AG04450 (cell line): ENCODE results near the gene EIF5A. TPM values are rescaled to one million over a fixed set of nuclear protein-coding genes. Genes with fewer than 3 reads are reported as not detected.
A peak's percentile ranks its signal among the peaks of the same experiment; 100 is the strongest.

Experiments used
- CTCF ChIA-PET: fragments of 300-600, 350-600 bp; formaldehyde crosslinking; extraction: SDS; loops from one replicate; lab custom pipeline; 2022; ENCODE audit warnings: antibody characterized with exemption, inconsistent platforms; lab: Charles Lee
- POLR2A ChIA-PET: fragments of 350-600 bp; formaldehyde crosslinking; extraction: SDS; loops from one replicate; lab custom pipeline; 2021; ENCODE audit warnings: antibody characterized with exemption, inconsistent platforms; lab: Yijun Ruan, JAX
- DNase-seq: peaks from one replicate; pipeline ENCODE4 v3.0.0-alpha.2; 2011; ENCODE audit warnings: low read depth, low spot score
- H3K27ac ChIP-seq: one replicate; pipeline ENCODE4 v1.5.1; 2012; ENCODE audit warnings: low read depth, low read length, control low read depth
- H3K27me3 ChIP-seq: one replicate; pipeline ENCODE4 v1.6.0; 2012; ENCODE audit warnings: low read length; ENCODE audit not compliant: control insufficient read depth, insufficient read depth
- H3K4me3 ChIP-seq: 2 replicates; pipeline ENCODE4 v1.5.1; 2011; ENCODE audit warnings: mild to moderate bottlenecking, low read depth, low read length, control low read depth
- H3K9me3 ChIP-seq: 2 replicates; pipeline ENCODE4 v1.5.1; 2012; ENCODE audit warnings: low read length; ENCODE audit not compliant: control insufficient read depth, insufficient read depth
- polyA plus RNA-seq: library from polyadenylated mRNA; depleted of rRNA; stranded (reverse); fragments of >200 nt; gene quantifications from 2 replicates; pipeline ENCODE4 v1.2.3, GENCODE V29; 2011
- TF ChIP-seq, protein P1 (sequence below): IDR thresholded peaks from 2 replicates; pipeline ENCODE4 v1.5.1; 2011; ENCODE audit warnings: low read depth, low read length, control low read depth, inconsistent platforms

Gene EIF5A
- polyA plus RNA-seq, 1 experiment, result 466 TPM

DNA sequence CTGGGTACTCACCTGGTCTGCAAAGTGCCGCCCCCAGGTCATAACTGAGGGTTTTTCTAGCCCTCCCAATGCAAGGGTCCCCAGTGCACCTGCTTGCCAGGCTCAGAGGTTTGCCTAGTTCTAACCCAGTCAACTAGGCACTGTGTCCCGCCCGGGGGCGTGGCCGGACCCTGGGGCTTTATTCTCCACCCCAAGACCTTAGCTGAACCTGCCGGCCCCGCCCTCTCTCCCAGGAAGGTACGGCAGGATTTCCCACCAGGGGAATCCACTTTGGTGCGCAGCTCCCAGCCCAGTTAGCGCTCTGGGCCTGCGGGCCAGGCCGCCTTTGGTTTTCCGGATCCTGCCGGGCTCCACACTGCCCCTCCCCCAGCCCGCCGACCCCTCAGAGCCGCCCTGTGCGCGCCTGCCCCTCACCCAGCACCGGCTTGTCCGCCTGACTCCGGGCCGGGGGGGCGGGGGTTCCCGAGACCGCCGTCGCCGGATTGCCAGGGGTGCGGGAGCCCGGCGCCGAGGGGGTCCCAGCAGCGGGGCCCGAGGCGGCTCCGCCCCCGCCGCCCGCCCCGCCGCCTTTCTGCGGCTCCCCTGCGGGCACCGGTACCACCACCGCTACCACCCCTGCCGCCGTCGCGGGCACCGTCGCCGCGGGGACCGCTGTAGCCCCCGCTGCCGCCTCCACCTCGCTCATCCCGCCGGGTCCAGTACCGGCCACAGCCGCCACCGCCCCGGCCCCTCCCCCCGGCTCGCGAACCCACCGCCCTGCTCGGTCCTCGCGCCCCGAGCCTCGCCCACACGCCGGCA, 13.4 kb upstream of the EIF5A start:
- CTCF ChIA-PET, result no interaction called here
- peaks cover 47% of the 10 kb centered on the region for H3K27me3 ChIP-seq
- no peak for DNase-seq

DNA sequence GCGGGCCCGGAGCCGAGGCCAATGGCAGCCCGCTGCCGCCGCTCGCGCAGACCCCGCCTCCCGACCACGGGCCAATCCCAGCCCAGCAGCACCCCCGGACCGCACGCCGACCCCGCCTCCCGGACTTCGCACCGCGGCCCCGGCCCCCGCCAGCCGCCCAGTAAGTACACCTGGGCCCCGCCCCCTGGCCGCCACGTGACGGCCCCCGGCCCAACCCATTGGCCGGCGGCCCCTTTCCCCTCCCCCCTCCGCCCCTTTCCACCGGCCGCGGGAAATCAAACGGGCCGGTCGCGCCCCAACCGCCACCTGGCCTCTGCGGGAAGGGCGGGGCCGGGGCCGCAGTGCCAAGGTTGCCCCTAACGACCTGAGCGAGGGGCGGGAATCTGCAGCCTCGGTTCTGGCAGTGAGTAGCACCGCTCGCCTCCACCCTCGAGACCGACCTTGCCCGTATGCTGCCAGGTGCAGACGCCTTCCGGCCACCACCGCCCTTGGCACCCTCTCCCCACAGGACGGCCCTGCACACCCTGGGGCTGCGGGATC, 12.7 kb upstream of the EIF5A start, which contains the start of gene YBX2:
Gene YBX2 (minus strand): TSS at position 26 of the 540 bp plus-strand sequence. CDS start 139 bp downstream, outside the sequence.
- ChIA-PET POLR2A (no interaction called here), CTCF (no interaction called here)
- Histone ChIP-seq H3K27me3 (peaks cover 41% of the 10 kb centered on the region), H3K27ac (no peak within 1 kb of the TSS), H3K9me3 (peaks cover 4% of the 10 kb centered on the region; the same call in 1 of the 2 replicates), H3K4me3 (peak within 1 kb of the TSS; percentile 7; the same call in 1 of the 2 replicates)
- no peak for DNase-seq
- TF ChIP-seq, protein P1, sequence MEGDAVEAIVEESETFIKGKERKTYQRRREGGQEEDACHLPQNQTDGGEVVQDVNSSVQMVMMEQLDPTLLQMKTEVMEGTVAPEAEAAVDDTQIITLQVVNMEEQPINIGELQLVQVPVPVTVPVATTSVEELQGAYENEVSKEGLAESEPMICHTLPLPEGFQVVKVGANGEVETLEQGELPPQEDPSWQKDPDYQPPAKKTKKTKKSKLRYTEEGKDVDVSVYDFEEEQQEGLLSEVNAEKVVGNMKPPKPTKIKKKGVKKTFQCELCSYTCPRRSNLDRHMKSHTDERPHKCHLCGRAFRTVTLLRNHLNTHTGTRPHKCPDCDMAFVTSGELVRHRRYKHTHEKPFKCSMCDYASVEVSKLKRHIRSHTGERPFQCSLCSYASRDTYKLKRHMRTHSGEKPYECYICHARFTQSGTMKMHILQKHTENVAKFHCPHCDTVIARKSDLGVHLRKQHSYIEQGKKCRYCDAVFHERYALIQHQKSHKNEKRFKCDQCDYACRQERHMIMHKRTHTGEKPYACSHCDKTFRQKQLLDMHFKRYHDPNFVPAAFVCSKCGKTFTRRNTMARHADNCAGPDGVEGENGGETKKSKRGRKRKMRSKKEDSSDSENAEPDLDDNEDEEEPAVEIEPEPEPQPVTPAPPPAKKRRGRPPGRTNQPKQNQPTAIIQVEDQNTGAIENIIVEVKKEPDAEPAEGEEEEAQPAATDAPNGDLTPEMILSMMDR, result no peak

More for the DNA sequence above, 13.4 kb upstream of the EIF5A start:
- TF ChIP-seq, protein P1, result no peak
- POLR2A ChIA-PET, result no interaction called here
- H3K4me3 ChIP-seq, result no peak overlapping the region; the same call in 1 of the 2 replicates
- no peak overlapping the region for H3K27ac ChIP-seq
- H3K9me3 ChIP-seq, result peaks cover 4% of the 10 kb centered on the region; the same call in 1 of the 2 replicates

DNA sequence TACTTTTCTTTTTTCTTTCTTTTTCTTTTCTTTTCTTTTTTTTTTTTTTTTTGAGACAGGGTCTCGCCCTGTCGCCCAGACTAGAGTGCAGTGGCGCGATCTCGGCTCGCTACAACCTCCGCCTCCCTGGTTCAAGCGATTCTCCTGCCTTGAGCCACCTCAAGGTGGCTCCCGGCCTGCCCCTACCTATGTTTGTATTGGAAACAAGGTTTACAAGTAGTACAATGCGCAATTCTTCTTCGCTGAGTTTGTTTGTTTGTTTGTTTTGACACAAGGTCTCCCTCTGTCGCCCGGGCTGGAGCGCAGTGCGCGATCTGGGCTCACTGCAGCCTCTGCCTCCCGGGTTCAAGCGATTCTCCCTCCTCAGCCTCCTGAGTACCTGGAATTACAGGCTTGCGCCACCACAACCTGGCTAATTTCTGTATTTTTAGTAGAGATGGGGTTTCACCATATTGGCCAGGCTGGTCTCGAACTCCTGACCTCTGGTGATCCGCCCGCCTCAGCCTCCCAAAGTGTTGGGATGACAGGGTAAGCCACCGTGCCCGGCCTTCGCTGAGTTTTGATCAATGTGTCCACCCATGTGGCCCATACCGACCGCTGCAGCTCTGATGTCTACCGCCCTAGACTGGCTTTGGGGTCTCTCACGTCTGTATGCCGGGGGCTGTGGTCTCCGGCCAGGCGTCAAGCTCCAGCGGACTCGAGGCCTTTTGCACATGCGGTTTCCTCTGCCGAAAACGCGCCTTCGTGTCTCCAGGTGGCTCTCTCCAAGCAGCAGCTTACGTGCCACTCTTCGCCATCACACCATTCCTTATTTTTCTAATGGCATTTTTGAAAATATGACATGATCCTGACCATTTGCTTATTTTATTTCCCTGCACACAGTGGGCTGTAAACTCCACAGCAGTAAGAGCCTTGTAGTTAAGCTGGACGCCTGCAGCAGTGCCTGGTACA, 11.9 kb upstream of the EIF5A start:
- H3K4me3 ChIP-seq, result no peak overlapping the region
- POLR2A ChIA-PET, result interaction anchor here (0.7 to 1.8 kb wide), 3 partner anchors 52 to 250 kb away, joined by 3 to 8 read pairs (median 4); partner anchors contain the start of genes ACADVL and DLG4
- H3K27me3 ChIP-seq, result peaks cover 36% of the 10 kb centered on the region
- CTCF ChIA-PET, result interaction anchor here (1.1 to 3.6 kb wide), 10 partner anchors 10 to 294 kb away, joined by 3 to 65 read pairs (median 6); partner anchors contain the start of genes ACADVL, SLC2A4 and SOX15
- peaks cover 4% of the 10 kb centered on the region; the same call in 1 of the 2 replicates for H3K9me3 ChIP-seq
- TF ChIP-seq, protein P1, result no peak
- H3K27ac ChIP-seq, result no peak overlapping the region
- no peak for DNase-seq

DNA sequence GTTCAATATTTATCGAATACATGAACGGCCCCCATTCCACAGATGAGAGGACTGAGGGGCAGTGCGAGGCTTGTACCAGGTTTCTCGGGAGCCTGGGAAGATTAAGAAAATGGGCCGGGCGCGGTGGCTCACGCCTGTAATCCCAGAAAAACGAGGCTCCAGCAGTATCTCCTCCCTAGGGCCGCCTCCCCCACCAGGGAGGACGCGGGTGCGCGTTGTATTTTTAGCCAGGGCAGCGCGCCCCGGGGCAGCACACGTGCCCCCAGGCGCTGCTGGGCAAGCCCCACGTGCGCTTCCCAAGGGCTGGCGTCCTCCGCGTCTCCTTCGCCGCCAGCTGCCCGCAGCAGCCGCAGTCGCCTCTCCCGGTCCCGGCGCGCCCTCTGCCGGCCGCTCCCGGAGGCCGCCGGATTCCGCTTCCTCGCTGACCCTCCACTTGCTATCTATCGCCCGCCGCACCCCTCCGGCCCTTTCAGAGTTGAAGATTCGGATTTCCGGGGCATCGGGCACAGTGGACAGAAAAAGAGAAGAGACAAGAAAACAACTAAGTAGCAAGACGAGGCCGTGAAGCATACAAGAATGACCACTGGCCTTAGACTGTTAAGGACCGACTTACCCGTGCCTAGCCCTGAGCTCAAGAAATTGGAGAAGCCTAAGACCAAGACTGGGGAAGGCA, 11.1 kb upstream of the EIF5A start:
- POLR2A ChIA-PET, result interaction anchor here (0.7 to 1.8 kb wide), 3 partner anchors 53 to 251 kb away, joined by 3 to 8 read pairs (median 4); partner anchors contain the start of genes ACADVL and DLG4
- no peak for DNase-seq
- Histone ChIP-seq H3K27me3 (peaks cover 30% of the 10 kb centered on the region), H3K9me3 (peaks cover 4% of the 10 kb centered on the region; the same call in 1 of the 2 replicates), H3K27ac (no peak overlapping the region), H3K4me3 (peak overlapping the region; percentile 27; the same call in 1 of the 2 replicates)
- CTCF ChIA-PET, result interaction anchor here (0.5 to 3.6 kb wide), 22 partner anchors 8 to 944 kb away, joined by 3 to 65 read pairs (median 4); partner anchors contain the start of genes ACADVL, GPS2, SLC16A11 and SLC2A4
- TF ChIP-seq, protein P1, result peak; percentile 85
